OCI-LY3 (cell line): ENCODE data around the gene DPY19L1.
"Not testable (repeated sequence)": the region's sequence is repeated elsewhere in the genome, so short reads cannot be mapped to it uniquely, and the experiment has no call there.

ENCODE experiments used
- H2AFZ ChIP-seq: fragments of 200-600, 300-600 bp; shearing (Covaris generic); 2 replicates; pipeline ENCODE4 v1.6.0; 2014; ENCODE audit warnings: antibody characterized with exemption, low read depth, low read length
- H3K27ac ChIP-seq: fragments of 200-600, 300-600 bp; sonication (generic); 2 replicates; pipeline ENCODE4 v1.5.1; 2014; ENCODE audit warnings: mild to moderate bottlenecking, low read length, moderate library complexity, mixed read lengths
- H3K27me3 ChIP-seq: fragments of 200-600, 300-600 bp; sonication (generic); 2 replicates; pipeline ENCODE4 v1.6.1; 2014; ENCODE audit warnings: low read depth, low read length, mixed read lengths
- H3K36me3 ChIP-seq: fragments of 200-600, 300-600 bp; sonication (generic); replicated peaks from 2 replicates; pipeline ENCODE3; 2014; ENCODE audit warnings: low read depth, low read length, mixed read lengths
- H3K4me1 ChIP-seq: fragments of 300-600, 200-600 bp; sonication (generic); 2 replicates; pipeline ENCODE4 v1.6.1; 2014; ENCODE audit warnings: low read length, mixed read lengths
- H3K4me2 ChIP-seq: fragments of 200-600, 300-600 bp; sonication (generic); 2 replicates; pipeline ENCODE4 v1.6.1; 2014; ENCODE audit warnings: low read length, mixed read lengths
- H3K4me3 ChIP-seq: fragments of 300-600, 200-600 bp; sonication (generic); 2 replicates; pipeline ENCODE4 v1.5.1; 2014; ENCODE audit warnings: antibody characterized with exemption, mild to moderate bottlenecking, low read length, moderate library complexity
- H3K79me2 ChIP-seq: fragments of 300-600, 200-600 bp; shearing (Covaris generic); 2 replicates; pipeline ENCODE4 v1.6.1; 2014; ENCODE audit warnings: mild to moderate bottlenecking, low read length, mixed read lengths
- H3K9ac ChIP-seq: fragments of 300-600, 200-600 bp; shearing (Covaris generic); 2 replicates; pipeline ENCODE4 v1.6.0; 2014; ENCODE audit warnings: mild to moderate bottlenecking, low read length, moderate library complexity
- H3K9me3 ChIP-seq: fragments of 200-600, 300-600 bp; shearing (Covaris generic); 2 replicates; pipeline ENCODE4 v1.6.1; 2014; ENCODE audit warnings: low read length, mixed read lengths; ENCODE audit not compliant: insufficient read depth
- H4K20me1 ChIP-seq: fragments of 200-600, 300-600 bp; sonication (generic); 2 replicates; pipeline ENCODE4 v1.6.1; 2016; ENCODE audit warnings: low read length, mixed read lengths; ENCODE audit not compliant: insufficient read depth
- EZH2phosphoT487 ChIP-seq: fragments of 200-600 bp; shearing (Covaris generic); IDR thresholded peaks from 2 replicates; pipeline ENCODE4 v1.6.1; 2018; ENCODE audit warnings: antibody characterized with exemption, mixed run types, low read depth
- TF ChIP-seq, protein P1 (sequence below): fragments of 200-600, 300-600 bp; sonication (generic); IDR thresholded peaks from 2 replicates; pipeline ENCODE4 v1.5.1; 2014; ENCODE audit warnings: antibody characterized with exemption, low read length, low read depth

Gene DPY19L1

DNA sequence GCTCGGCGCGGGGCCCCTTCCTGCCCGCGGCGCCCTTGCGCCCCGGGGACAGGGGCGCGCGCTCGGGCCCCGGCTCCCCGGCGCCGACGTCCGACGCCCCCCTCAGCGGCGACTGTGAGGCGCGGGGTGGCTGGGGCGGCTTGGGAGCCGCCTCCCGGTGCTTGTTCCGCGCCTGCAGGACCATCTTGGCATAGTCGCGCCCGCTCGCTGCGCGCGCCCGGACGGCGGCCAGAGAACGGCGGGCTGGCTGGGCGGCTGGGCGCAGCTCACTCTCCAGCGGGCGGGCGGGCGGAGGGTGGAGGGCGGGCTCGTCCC is at the start of gene DPY19L1:
Gene DPY19L1 (minus strand): TSS at position 275 of the 315 bp plus-strand sequence. CDS start 91 bp downstream, at position 184.
- Histone ChIP-seq H3K27ac (peak within 1 kb of the TSS; percentile 65), H2AFZ (peak within 1 kb of the TSS; percentile 95)
- no peak for TF ChIP-seq EZH2phosphoT487
- TF ChIP-seq, protein P1, sequence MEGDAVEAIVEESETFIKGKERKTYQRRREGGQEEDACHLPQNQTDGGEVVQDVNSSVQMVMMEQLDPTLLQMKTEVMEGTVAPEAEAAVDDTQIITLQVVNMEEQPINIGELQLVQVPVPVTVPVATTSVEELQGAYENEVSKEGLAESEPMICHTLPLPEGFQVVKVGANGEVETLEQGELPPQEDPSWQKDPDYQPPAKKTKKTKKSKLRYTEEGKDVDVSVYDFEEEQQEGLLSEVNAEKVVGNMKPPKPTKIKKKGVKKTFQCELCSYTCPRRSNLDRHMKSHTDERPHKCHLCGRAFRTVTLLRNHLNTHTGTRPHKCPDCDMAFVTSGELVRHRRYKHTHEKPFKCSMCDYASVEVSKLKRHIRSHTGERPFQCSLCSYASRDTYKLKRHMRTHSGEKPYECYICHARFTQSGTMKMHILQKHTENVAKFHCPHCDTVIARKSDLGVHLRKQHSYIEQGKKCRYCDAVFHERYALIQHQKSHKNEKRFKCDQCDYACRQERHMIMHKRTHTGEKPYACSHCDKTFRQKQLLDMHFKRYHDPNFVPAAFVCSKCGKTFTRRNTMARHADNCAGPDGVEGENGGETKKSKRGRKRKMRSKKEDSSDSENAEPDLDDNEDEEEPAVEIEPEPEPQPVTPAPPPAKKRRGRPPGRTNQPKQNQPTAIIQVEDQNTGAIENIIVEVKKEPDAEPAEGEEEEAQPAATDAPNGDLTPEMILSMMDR, result no peak

DNA sequence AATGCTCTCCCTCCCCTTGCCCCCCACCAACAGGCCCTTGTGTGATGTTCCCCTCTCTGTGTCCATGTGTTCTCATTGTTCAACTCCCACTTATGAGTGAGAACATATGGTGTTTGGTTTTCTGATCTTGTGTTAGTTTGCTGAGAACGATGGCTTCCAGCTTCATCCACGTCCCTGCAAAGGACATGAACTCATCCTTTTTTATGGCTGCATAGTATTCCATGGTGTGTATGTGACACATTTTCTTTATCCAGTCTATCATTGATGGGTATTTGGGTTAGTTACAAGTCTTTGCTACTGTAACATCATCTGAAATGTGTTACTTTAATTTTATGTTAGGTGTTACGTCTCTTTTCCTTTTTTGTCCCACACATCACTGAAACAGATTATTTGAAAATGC is 42.2 kb upstream of the DPY19L1 start:
- not testable (repeated sequence) for H3K4me1 ChIP-seq, H3K36me3 ChIP-seq, H3K27ac ChIP-seq, H3K4me3 ChIP-seq, H3K27me3 ChIP-seq, H3K9ac ChIP-seq, H3K79me2 ChIP-seq, H3K9me3 ChIP-seq, H4K20me1 ChIP-seq, H2AFZ ChIP-seq, H3K4me2 ChIP-seq

More for the DNA sequence above, at the start of gene DPY19L1:
- Histone ChIP-seq H3K4me2 (peak within 1 kb of the TSS; percentile 96), H4K20me1 (peaks cover 19% of the 10 kb centered on the region; the same call in 1 of the 2 replicates), H3K4me1 (peaks cover 32% of the 10 kb centered on the region), H3K4me3 (peak within 1 kb of the TSS; percentile 100), H3K9me3 (no peaks in the 10 kb centered on the region), H3K36me3 (no peaks in the 10 kb centered on the region), H3K27me3 (peaks cover 7% of the 10 kb centered on the region; the same call in 1 of the 2 replicates), H3K9ac (peak within 1 kb of the TSS; percentile 88), H3K79me2 (peaks cover 44% of the 10 kb centered on the region)

DNA sequence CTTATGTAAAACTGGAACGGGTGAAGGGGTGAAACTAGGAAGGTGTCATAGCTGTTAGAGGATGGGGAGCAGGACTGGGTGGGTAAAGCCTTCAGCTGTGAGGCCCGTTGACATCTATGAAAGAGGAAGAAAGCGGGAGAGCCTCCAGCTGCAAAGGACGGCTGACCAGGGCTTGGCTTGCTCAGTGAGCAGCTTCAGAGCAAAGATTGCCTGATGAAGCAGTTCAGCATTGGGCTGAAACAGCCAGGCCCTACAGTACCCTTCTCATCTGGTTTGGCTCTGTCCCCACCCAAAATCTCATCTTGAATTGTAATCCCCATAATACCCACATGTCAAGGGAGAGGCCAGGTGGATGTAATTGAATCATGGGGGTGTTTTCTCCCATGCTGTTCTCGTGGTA is 36.7 kb upstream of the DPY19L1 start:
- not testable (repeated sequence) for H3K27me3 ChIP-seq, H2AFZ ChIP-seq, H3K4me3 ChIP-seq, H3K79me2 ChIP-seq, H3K4me1 ChIP-seq, H3K9ac ChIP-seq, H3K27ac ChIP-seq, H3K9me3 ChIP-seq, H3K36me3 ChIP-seq, H4K20me1 ChIP-seq
- peak overlapping the region; percentile 43; the same call in 1 of the 2 replicates for H3K4me2 ChIP-seq

DNA sequence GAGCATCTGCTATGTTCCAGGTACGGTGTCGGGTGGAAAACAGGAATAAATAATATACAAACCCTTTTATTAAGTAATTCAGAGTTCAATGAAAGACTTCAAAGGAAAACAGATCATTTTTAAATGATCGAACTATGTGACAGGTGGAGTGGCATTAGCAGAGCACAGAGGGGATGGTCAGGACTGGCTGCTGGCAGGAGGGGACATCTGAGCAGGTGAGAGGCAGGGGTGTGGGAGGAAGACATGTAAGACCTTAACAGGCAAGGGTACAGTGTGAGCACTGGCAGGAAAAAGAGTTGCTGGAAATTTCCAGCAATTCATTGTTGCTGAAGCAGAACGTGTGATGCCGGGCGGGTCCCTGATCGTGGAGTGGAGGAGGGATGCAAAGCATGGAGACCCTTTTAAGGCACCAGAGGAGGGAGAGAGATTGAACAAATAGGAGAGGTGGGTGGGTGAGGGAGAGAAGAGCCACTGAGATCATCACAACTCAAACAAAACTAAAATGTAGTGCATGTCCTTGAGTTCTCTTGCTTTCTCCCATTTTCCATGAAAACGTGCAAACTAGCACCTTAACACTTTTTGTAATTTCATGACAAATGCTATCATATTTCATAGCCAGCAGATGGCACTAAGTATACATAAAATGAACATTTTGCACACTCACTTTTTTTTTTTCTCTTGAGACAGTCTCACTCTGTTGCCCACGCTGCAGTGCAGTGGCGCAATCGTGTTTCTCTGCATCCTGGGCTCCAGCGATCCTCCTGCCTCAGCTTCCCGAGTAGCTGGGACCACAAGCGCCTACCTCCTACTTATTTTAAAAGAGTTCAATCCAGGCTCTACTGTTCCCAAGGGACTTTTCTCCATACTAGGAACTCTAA is 35.9 kb upstream of the DPY19L1 start:
- not testable (repeated sequence) for H3K4me1 ChIP-seq, H4K20me1 ChIP-seq, H3K36me3 ChIP-seq, H3K9ac ChIP-seq, H3K27ac ChIP-seq, H3K79me2 ChIP-seq, H3K9me3 ChIP-seq, H2AFZ ChIP-seq, H3K27me3 ChIP-seq
- TF ChIP-seq, protein P1, result peak; percentile 16; the same call in 1 of the 2 replicates
- H3K4me2 ChIP-seq, result peak overlapping the region; percentile 43
- 0 out of 2 replicates have a peak overlapping the region, but pooled peaks have one; percentile 31 for H3K4me3 ChIP-seq

DNA sequence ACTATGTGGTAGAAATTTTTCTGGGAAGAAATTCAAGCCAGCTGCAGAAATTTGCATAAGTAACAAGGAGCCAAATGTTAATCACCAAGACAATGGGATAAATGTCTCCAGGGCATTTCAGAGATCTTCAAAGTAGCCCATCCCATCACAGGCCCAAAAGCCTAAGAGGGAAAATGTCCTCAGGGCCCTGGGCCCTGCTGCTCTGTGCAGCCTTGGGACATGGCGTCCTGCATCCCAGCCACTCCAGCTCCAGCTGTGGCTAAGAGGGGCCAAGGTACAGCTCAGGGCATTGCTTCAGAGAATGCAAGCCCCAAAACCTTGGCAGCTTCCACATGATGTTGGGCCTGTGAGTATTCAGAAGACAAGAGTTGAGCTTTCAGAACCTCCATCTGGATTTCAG is 31.8 kb upstream of the DPY19L1 start:
- not testable (repeated sequence) for H2AFZ ChIP-seq, H3K4me3 ChIP-seq, H3K9ac ChIP-seq, H3K36me3 ChIP-seq, H4K20me1 ChIP-seq, H3K4me2 ChIP-seq, H3K4me1 ChIP-seq, H3K79me2 ChIP-seq, H3K27me3 ChIP-seq, H3K9me3 ChIP-seq, H3K27ac ChIP-seq

DNA sequence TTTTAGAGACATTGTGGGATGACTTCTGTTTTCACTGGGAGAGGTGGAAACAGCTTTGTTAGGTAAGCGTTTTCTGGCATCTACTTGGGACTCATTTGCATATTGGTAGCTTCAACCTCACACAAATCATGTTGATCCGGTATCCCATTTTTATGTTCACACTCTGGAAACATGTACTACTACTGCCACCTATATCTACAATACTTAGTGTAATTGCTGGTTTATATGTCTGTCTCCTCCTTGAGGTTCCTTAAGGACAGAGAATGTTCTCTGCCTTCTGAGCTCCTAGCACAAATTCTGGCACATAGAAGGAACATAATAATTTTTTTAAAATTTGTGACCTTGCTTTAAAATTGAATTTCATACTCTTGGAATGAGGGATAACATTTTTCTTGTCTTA is 28.1 kb upstream of the DPY19L1 start:
- H3K4me1 ChIP-seq, H3K4me3 ChIP-seq, H3K36me3 ChIP-seq, H3K9me3 ChIP-seq, H3K27me3 ChIP-seq, H3K9ac ChIP-seq, H4K20me1 ChIP-seq, H3K4me2 ChIP-seq, H3K27ac ChIP-seq, H3K79me2 ChIP-seq, H2AFZ ChIP-seq: not testable (repeated sequence)

DNA sequence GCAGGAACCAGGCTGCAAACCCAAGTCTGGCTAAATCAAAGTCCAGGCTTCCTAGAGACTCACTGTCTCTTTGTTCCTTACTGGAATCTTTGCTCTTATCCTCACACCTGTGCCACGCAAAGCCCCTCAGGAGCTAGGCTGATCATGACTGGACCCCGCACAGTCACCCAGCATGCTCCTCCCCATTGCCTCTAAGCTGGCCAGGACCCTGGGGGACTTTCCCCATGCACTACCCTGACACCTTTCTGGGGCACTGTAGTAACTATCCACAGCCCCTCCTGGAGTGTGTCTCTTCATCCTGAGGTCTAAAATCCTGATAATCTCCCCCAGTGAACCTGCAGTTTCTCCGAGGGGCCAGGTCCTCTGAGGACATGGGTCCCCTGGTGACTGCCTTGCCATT is 21.3 kb upstream of the DPY19L1 start:
- not testable (repeated sequence) for H2AFZ ChIP-seq, H3K27me3 ChIP-seq, H3K4me1 ChIP-seq, H4K20me1 ChIP-seq, H3K36me3 ChIP-seq, H3K4me2 ChIP-seq, H3K9ac ChIP-seq, H3K4me3 ChIP-seq, H3K79me2 ChIP-seq, H3K27ac ChIP-seq, H3K9me3 ChIP-seq
